DMS153 (cell line): ENCODE measurements around the gene NEURL3.
A peak's percentile ranks its signal among the peaks of the same experiment; 100 is the strongest.
"Not testable (repeated sequence)": the region's sequence is repeated elsewhere in the genome, so short reads cannot be mapped to it uniquely, and the experiment has no call there.

Source experiments
- DNase-seq: peaks from one replicate; lab custom pipeline; 2025; lab: John Stamatoyannopoulos, UW

The NEURL3 gene

DNA sequence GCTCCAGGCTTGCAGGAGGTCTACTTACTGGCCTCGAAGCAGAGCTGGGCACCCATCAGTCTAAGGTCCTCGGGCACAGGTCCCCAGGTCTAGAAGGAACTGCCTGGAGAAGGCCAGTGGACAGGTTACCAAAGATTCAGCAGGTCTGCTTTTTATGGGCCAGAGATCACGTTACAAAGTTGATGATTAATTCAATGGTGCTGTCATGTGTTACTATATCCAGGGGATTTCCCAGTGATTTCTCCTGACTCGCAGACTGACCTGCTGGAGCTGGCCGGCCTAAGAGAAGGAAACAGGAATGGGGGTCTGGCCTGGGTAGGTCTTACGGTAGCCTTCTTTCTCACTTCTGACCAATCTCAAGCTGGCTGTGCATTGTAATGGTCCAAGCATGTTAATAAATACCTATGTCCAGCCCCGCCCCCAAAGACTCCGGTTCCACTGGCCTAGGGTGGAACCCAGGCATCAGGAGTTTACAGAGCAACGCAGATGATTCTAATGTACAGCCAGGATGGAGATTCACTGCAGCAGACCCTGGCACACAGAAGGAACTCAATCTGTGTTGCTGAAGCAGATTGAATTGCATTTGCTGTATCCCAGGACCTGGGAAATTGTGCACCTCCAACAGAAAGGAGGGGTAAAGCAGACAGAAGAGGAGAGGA is at the start of gene NEURL3:
TSS of gene NEURL3 (minus strand) at position 127 of the 659 bp plus-strand sequence. CDS start at position 56, 71 bp downstream.
- no peak for DNase-seq

GRCh38 chr2:96554293-96555145 is 49.4 kb upstream of the NEURL3 start:
- peak; percentile 16 for DNase-seq

DNA sequence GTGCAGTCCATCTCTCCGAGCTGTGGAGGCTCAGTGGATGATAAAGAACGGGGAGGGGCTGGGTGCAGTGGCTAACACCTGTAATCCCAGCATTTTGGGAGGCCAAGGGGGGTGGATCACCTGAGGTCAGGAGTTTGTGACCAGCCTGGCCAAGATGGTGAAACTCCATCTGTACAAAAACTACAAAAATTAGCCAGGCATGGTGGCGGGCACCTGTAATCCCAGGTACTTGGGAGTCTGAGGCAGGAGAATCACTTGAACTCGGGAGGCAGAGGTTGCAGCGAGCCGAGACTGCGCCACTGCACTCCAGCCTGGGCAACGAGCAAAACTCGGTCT is 48.8 kb upstream of the NEURL3 start:
- not testable (repeated sequence) for DNase-seq

DNA sequence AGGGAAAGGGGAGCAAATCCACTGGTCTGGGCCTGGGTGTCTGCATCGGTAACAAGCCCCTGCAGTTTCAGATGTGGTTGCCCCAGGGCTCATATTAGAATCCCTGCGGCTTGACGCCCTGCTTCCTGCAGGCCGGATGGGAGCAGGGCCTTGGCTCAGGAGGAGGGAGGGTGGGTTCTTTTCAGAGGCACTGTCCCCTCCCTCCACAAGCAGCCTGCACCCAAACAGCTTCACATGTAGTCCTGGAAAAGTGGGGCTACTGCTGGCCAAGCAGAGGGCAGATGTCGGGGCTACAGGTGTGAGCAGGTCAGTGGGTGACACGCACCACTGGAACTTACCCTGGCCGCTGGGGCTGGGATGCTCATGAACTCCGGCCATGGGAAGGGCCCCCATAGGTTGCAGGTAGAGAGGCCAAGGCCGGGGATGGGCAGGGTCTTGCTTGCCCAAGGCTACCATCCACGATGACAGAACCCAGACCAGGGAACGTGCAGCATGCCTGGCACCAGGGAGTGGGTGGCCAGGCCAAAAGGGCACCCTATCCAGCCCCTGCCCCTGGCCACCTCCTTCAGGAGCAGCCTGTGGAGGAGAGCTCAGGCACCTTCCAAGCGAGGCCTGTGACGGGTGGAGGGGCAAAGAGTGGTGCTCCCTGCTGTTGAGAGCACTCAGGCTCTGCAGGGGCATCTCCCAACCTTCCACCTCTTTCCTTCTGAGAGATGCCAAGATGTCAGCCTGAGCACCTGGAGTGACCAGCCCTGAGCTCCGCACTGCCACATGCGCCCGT is 48.2 kb upstream of the NEURL3 start:
- no peak for DNase-seq

DNA sequence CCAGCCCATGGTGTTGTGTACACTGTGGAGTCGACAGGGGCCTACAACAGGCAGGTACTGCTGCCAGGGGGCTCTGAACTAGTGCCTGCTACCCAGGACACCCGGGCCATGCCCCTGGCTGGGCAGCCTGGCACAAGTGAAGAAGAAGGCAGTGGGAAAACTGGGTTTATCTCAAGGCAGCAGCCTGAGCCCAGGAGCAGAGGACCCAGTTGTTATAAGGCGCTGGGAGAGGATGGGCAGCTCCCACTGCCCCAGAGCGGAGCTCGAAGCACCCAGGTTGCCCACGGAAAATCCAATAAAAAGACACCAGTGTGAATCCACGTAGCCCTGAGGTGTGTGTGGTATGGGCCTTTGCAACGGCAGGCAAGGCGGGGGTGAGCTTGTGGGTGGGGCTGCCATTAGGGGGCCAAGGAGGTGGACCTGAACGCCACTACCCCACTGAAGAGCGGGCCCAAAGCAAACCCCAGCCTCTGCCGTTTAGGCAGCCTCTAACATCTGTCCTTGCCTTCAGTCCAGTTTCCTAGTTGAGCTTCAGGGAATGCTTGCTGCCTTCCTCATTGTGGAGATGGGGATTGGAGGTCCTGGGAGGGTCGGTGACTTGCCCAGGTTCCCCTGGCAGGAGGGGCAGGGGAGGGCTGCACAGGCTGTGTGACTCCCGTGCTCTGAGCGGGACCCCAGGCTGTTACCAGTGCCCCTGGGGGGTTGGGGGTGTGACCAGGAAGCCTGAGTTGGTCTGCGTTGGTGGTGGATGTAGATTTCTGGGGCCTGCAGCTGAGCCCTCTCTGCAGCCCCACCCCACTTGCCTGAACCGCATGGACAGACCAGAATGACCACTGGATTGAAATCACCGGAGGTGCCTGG is 47.4 kb upstream of the NEURL3 start:
- DNase-seq, result no peak

DNA sequence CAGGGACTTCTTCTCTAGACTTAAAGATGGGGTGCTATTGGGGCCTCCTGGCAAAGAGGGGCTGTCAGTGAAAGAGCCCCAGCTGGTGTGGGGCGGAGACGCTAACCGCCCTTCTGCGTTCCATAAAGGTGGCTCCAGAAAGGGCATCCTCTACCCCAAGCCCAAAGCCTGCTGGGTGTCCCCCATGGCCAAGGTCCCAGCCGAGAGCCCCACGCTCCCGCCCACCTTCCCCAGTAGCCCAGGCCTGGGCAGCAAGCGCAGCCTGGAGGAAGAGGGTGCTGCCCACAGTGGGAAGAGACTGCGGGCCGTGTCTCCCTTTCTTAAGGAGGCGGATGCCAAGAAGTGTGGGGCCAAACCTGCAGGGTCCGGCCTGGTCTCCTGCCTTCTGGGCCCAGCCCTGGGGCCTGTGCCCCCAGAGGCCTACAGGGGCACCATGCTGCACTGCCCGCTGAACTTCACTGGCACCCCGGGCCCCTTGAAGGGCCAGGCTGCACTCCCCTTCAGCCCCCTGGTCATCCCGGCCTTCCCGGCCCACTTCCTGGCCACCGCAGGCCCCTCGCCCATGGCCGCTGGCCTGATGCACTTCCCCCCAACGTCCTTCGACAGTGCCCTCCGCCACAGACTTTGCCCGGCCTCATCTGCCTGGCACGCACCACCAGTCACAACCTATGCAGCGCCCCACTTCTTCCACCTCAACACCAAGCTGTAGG is 46.6 kb upstream of the NEURL3 start:
- DNase-seq, result no peak

- no peak for DNase-seq
These were observed 45.8 kb upstream of the NEURL3 start for GRCh38 chr2:96550787-96551604.

DNA sequence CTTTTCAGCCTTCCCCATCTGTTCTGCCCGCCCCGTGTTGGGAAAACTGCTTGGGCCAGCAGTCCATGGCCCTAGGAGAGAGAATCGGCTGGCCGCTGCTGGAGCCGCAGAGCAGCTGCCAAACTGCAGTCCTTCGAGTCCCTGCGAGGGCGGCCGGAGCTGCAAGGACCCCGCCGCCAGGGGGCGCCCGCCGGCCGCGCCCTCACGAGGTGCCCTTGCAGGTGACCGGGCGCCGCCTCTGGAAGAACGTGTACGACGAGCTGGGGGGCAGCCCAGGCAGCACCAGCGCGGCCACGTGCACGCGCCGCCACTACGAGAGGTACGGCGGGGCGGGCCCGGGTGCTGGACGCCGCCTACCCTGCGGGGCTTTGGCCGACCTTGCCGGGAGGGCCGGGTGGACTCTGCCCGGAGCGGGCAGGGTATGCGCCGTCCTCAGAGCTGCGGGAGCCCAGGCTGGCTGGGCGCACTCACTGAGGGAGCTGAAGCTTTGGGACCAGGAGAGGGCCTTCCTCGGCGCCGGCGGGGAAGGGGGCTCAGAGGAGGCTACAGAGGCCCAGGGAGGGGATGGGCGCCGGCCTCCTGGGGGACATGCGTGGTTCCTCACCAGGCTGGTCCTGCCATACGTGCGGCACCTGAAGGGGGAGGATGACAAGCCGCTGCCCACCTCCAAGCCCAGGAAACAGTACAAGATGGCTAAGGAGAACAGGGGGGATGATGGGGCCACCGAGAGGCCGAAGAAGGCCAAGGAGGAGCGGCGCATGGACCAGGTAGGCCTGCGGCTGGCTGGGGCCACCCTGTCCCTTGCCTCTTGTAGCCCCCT is 45.0 kb upstream of the NEURL3 start:
- DNase-seq, result no peak

GRCh38 chr2:96549466-96549785 is 44.3 kb upstream of the NEURL3 start:
- no peak for DNase-seq

GRCh38 chr2:96548558-96549465 is 43.7 kb upstream of the NEURL3 start:
- DNase-seq, result no peak

- DNase-seq, result no peak
These were observed 42.6 kb upstream of the NEURL3 start for GRCh38 chr2:96547731-96548171.

GRCh38 chr2:96547203-96547641 is 42.1 kb upstream of the NEURL3 start:
- DNase-seq, result no peak

GRCh38 chr2:96546797-96547196 is 41.6 kb upstream of the NEURL3 start:
- no peak for DNase-seq

- DNase-seq, result no peak
These were observed 41.2 kb upstream of the NEURL3 start for GRCh38 chr2:96546321-96546720.

DNA sequence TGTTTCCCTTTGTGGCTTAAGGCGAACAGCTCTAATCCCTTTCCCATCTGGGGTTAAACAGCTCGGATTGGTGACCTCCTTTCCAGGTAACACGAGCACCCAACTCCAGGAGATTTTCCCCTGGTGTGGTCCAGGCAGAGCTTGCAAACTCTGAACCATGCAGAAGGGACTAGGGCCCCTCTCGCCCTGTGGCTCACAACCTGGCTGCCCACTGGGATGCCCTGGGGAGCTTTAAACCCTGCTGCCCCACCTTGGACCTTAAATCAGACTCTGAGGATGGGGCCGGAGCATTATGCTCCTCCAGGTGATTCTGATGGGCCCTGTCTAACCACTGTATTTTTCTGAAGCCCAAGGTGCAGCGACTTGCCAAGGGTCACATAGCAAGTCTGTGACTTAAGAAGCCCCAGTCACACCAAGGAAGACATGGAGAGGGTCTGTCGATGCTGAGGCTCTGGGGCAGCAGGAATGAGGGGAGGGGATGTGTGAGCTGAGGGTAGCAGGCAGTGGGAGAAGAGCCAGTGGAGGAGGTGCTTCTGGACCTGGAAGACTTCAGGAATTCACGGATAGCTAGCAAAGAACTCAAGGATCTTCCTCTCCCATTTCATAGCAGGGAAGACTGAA is 37.3 kb upstream of the NEURL3 start:
- DNase-seq, result no peak

DNA sequence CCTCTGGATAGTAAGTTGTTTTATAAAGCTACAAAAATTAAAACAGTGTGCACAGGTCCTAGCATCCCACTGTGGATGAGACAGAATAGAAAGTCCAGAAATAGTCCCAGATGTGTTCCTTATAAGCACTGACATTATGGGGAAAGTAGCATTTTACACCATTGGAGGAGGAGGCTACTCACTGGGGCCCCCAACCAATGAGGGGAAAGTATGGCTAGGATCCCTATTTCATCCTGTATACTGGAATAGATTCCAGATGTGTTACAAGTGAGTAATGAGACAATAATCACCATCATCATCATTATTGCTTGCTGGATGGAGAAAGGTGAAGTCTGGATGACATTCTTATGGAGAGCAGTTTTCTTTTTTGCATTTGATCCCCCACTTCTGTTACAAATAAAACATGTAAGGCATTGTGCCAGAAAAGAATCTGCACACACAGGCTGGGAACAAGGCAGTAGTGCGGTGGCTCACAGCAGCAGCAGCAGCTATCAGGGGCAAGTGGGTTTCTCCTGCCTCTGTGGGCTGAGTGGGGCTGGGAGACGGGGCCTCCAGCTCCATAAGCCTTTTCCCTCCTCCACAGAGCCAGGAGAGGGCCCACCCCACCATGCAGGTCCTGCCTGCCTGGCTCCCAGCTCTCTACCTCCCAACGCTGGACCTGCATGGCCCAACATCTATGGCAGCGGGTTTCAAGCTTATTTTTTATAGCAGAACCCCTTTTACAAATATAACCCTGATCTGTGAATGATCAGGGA is 36.4 kb upstream of the NEURL3 start:
- DNase-seq, result no peak

- no peak for DNase-seq
These were observed 35.0 kb upstream of the NEURL3 start for GRCh38 chr2:96540136-96540535.
